Ovary (tissue), 9 donors: ENCODE measurements around the gene CD48. TPM values are rescaled to one million over a fixed set of nuclear protein-coding genes. Genes with fewer than 3 reads are reported as not detected.

Experiments
- DNase-seq, 5 donors: peaks; one replicate each; pipeline ENCODE4 v3.0.0-alpha.2; 2019 to 2020
- H3K27ac ChIP-seq, 2 donors: fragments of 200-600 bp; one replicate each; pipeline versions ENCODE4 v1.5.1 to v1.8.0; 2019 to 2022
- H3K27me3 ChIP-seq: fragments of 200-600 bp; one replicate; pipeline ENCODE4 v1.8.0; 2022
- H3K36me3 ChIP-seq: fragments of 200-600 bp; sonication (generic); one replicate; pipeline ENCODE4 v1.5.1; 2019
- H3K4me1 ChIP-seq: one replicate; pipeline ENCODE4 v1.8.1; 2013; ENCODE audit warnings: mild to moderate bottlenecking, moderate library complexity; ENCODE audit not compliant: insufficient read depth
- H3K4me3 ChIP-seq: fragments of 200-600 bp; sonication (generic); one replicate; pipeline ENCODE4 v1.5.1; 2017
- H3K9me3 ChIP-seq, 2 donors: fragments of 200-600 bp in 1 of 2; sonication (generic) in 1 of 2; one replicate each; pipeline versions ENCODE4 v1.5.1 to v1.8.1; 2013 to 2019; ENCODE audit warnings: mild to moderate bottlenecking in 1 of 2, moderate library complexity in 1 of 2
- EP300 ChIP-seq: sonication (generic); formaldehyde crosslinking; IDR thresholded peaks from one replicate; pipeline ENCODE4 v1.6.1; 2017; ENCODE audit warnings: antibody characterized with exemption
- POLR2A ChIP-seq: fragments of 450-650 bp; IDR thresholded peaks from one replicate; pipeline ENCODE4 v1.6.1; 2017; ENCODE audit warnings: antibody characterized with exemption, mild to moderate bottlenecking, moderate library complexity
- WGBS, 3 donors: extraction: QIAGEN DNeasy Blood & Tissue Kit in 1 of 3; methylation state at CpG; one replicate each; pipeline versions ENCODE4 v1.1.5 to v1.1.7; 2013 to 2017; 5-methylcytosine and 5-hydroxymethylcytosine counted together
- intact Hi-C, 4 donors: fragments of 100-400 bp; cut with DNase I; formaldehyde crosslinking; loops; one replicate each; pipeline versions ENCODE4 v1.11.0 to v1.15.1; 2022 to 2023
- polyA plus RNA-seq, 2 donors: library from polyadenylated mRNA; stranded (reverse); fragments of 200-250 nt in 1 of 2; fragments of 350-450 nt in 1 of 2; fragmentation: Illumina TruSeq in 1 of 2; extraction: RNeasy Lipid Tissue Mini Kit (QIAGEN cat#74804) in 1 of 2; gene quantifications; one replicate each; pipeline ENCODE4 v1.2.3, GENCODE V29; 2013 to 2014
- total RNA-seq, 7 donors: library from RNA; depleted of rRNA in 2 of 7; stranded (reverse); fragments of >200 nt in 2 of 7; fragmentation: NEBNext Ultra II Directional in 3 of 7; extraction: Animal tissue kit (Norgen Biotek cat#: 25700) in 3 of 7; gene quantifications; one replicate each; pipeline versions ENCODE4 v1.1.0 to v1.2.4, GENCODE V29; 2016 to 2023
- TF ChIP-seq, protein P1 (sequence below), 3 donors: fragments of 450-650 bp in 2 of 3; fragments of 200-600 bp in 1 of 3; IDR thresholded peaks; one replicate each; pipeline versions ENCODE4 v1.5.1 to v1.8.0; 2016 to 2022; ENCODE audit warnings: antibody characterized with exemption in 3 of 3, mild to moderate bottlenecking in 1 of 3
- donor health status: DM: no; HTN: no; CAD: no; lungs with moderate emphysema.
- donor health status: DM: no; HTN: no; CAD: no.
- donor health status: Bipolar disorder and iron deficiency.
- donor health status: DM: yes; HTN: yes; CAD: no.
- donor health status: DM: no; HTN: no; CAD: no.
- donor health status: DM: yes; HTN: yes; CAD: no.

The CD48 gene
- total and polyA plus RNA-seq, 9 donors: 0.61 to 17.6 (median 2.5) TPM

DNA sequence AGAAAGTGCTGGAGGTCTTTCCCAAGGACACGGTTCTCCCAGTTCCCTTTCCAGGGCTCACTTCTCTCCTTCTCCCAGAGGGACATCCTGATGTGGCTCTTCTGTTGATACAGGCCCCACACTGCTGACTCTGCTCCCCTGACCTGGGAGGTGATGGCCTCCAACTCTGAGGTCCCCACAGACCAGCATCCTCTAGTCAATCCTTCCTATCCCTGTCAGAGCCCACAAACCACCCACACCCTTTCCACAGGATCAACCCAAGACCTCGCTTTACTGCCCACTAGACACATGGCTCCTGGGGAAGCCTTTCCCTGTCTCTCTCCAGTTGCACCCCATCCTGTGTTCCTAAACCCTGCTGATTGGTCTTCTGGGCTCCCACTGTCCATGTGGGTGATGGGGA lies 39.0 kb upstream of the CD48 start:
- TF ChIP-seq, protein P1, sequence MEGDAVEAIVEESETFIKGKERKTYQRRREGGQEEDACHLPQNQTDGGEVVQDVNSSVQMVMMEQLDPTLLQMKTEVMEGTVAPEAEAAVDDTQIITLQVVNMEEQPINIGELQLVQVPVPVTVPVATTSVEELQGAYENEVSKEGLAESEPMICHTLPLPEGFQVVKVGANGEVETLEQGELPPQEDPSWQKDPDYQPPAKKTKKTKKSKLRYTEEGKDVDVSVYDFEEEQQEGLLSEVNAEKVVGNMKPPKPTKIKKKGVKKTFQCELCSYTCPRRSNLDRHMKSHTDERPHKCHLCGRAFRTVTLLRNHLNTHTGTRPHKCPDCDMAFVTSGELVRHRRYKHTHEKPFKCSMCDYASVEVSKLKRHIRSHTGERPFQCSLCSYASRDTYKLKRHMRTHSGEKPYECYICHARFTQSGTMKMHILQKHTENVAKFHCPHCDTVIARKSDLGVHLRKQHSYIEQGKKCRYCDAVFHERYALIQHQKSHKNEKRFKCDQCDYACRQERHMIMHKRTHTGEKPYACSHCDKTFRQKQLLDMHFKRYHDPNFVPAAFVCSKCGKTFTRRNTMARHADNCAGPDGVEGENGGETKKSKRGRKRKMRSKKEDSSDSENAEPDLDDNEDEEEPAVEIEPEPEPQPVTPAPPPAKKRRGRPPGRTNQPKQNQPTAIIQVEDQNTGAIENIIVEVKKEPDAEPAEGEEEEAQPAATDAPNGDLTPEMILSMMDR (IDR thresholded peaks at IDR 0.05): no peak
- no peak for TF ChIP-seq POLR2A
- TF ChIP-seq EP300: no peak
- Histone ChIP-seq H3K9me3 (no peaks in the 10 kb centered on the region), H3K4me3 (no peak overlapping the region), H3K27me3 (no peaks in the 10 kb centered on the region), H3K36me3 (no peaks in the 10 kb centered on the region), H3K4me1 (peaks cover 6% of the 10 kb centered on the region), H3K27ac (no peak overlapping the region)
- no peak for DNase-seq
- 86 to 94% (median 89%) methylated on average over 2 of the region's 2 CpGs for WGBS, 3 donors
- intact Hi-C loops: no loop called here

DNA sequence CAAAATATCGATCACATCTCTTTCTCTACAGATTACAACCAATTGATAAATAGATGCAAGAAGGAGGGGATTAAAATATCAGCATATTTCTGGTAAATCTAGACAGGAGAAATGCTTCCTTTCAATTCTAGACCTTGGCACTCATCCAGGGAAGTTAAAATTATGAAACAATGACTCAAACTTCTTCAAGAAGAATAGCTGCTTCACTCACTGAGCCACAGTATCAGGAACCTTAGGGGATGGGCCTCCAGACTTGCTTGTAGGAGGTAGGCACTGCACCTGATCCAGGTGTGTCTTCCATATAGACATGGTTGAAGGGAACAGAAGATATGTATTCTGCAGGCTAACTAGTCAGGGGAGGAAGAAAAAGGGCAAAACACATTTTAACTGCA lies 37.3 kb upstream of the CD48 start:
- no peaks in the 10 kb centered on the region for H3K36me3 ChIP-seq
- WGBS, 3 donors: 88 to 98% (median 96%) methylated on average over 1 of the region's 1 CpG
- no peak overlapping the region for H3K4me3 ChIP-seq
- no peak for DNase-seq
- H3K27me3 ChIP-seq: no peaks in the 10 kb centered on the region
- peaks cover 6% of the 10 kb centered on the region for H3K4me1 ChIP-seq
- no peaks in the 10 kb centered on the region for H3K9me3 ChIP-seq
- intact Hi-C loops: no loop called here
- TF ChIP-seq, protein P1 (IDR thresholded peaks at IDR 0.05): no peak
- no peak for TF ChIP-seq EP300
- no peak for TF ChIP-seq POLR2A
- no peak overlapping the region for H3K27ac ChIP-seq

- Histone ChIP-seq H3K27me3 (no peaks in the 10 kb centered on the region), H3K9me3 (no peaks in the 10 kb centered on the region), H3K36me3 (no peaks in the 10 kb centered on the region), H3K4me3 (no peak overlapping the region), H3K27ac (no peak overlapping the region), H3K4me1 (peaks cover 3% of the 10 kb centered on the region)
- intact Hi-C loops: no loop called here
- no peak for DNase-seq
- no peak for TF ChIP-seq EP300
- TF ChIP-seq, protein P1 (IDR thresholded peaks at IDR 0.05): no peak
- TF ChIP-seq POLR2A: no peak
- 73 to 78% (median 75%) methylated on average over 10 of the region's 10 CpGs for WGBS, 3 donors
These were observed 36.7 kb upstream of the CD48 start for GRCh38 chr1:160748181-160748877.

DNA sequence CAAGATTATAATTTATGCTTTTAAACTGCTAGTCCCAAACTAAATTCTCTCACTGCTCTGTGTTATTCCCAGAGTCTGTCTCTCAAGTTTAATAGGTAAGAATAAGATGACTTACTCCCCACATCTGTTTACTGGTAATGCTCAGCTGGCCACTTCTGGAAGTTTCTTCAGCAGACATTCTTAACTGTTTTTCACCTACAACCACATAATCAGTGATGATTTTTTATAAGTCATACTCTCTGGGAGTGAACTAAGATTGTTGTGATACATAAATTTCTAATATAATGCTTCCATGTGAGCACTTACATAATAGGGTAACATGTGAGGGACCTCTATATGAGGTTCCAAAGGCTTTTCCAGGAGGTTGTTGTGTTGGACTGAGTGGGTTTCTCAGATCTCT lies 36.1 kb upstream of the CD48 start:
- no peaks in the 10 kb centered on the region for H3K36me3 ChIP-seq
- no peaks in the 10 kb centered on the region for H3K27me3 ChIP-seq
- no peak overlapping the region for H3K4me3 ChIP-seq
- H3K9me3 ChIP-seq: no peaks in the 10 kb centered on the region
- no peak overlapping the region for H3K27ac ChIP-seq
- peaks cover 3% of the 10 kb centered on the region for H3K4me1 ChIP-seq
- no peak for DNase-seq
- no peak for TF ChIP-seq EP300
- TF ChIP-seq, protein P1 (IDR thresholded peaks at IDR 0.05): no peak
- intact Hi-C loops: no loop called here
